Measurements from ENCODE around the gene LSM2. TPM values are rescaled to one million over a fixed set of nuclear protein-coding genes. Genes with fewer than 3 reads are reported as not detected.

The LSM2 gene
- total and polyA plus RNA-seq, 2 donors (not counting 1 experiment from before 2014, with no cell fraction given) = 52.4 to 57.4 TPM

DNA sequence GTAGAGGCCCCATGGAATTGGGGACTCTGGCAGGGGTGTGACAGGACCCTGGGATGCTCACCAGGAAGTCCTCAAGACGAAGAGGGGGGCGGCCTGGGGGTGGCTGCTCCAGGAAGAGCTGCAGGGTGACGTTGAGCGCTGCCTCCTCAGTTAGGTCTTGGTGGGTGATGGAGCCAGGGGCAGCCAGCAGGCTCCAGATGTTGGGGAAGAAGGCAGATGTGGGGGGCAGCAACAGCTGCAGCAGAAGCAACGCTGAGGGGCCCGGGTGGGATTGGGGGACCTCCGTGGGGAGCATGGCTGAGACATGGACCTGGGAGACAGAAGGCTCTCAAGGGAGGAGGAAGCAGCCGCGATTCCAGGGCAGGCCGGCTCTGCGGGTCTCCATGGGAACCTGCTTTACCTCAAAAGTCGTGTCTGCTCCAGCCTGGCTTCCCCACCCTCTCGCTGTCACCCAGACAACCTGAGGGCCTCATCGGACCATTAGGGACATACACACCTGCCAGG is 30.2 kb downstream of the LSM2 start:
- Histone ChIP-seq H3K27ac (ENCODE audit: low read length in 2 of 2) (peak overlapping the region; percentile 66 to 67), H3K4me3 (ENCODE audit: control extremely low read depth in 1 of 5, extremely low read depth in 1 of 5, insufficient read depth in 1 of 5, low read depth in 2 of 5, low read length in 4 of 5) (peak overlapping the region in 2 of 5 experiments; percentile 5 to 21), H3K27me3 (replicated peaks in 1 of 4; ENCODE audit: control extremely low read depth in 1 of 4, control insufficient read depth in 3 of 4, insufficient read depth in 4 of 4, low read length in 3 of 4) (no peaks in the 10 kb centered on the region), H3K4me1 (ENCODE audit: control insufficient read depth in 2 of 2, insufficient read depth in 2 of 2, low read length in 2 of 2) (peaks cover 15 to 30% of the 10 kb centered on the region in 2 donors), H3K9me3 (ENCODE audit: control extremely low read depth in 1 of 3, control insufficient read depth in 2 of 3, insufficient read depth in 1 of 3, low read length in 2 of 3) (no peaks in the 10 kb centered on the region), H3K9ac (ENCODE audit: low read length) (peak overlapping the region; percentile 43), H3K36me3 (replicated peaks in 1 of 2; ENCODE audit: control extremely low read depth in 1 of 2, control insufficient read depth in 1 of 2, extremely low read depth in 1 of 2, insufficient read depth in 2 of 2, low read length in 1 of 2) (peaks cover 0 to 36% of the 10 kb centered on the region in 2 experiments), H2AFZ (ENCODE audit: insufficient read depth, low read depth, low read length, poor library complexity, severe bottlenecking) (peak overlapping the region; percentile 65), H3K79me2 (ENCODE audit: control insufficient read depth, insufficient read depth, low read length) (no peaks in the 10 kb centered on the region), H4K20me1 (ENCODE audit: control insufficient read depth, insufficient read depth, low read length, poor library complexity, severe bottlenecking) (no peaks in the 10 kb centered on the region), H3K4me2 (replicated peaks; ENCODE audit: low read depth, low read length, poor library complexity, severe bottlenecking) (peak overlapping the region; percentile 72)
- intact Hi-C loops (cut with micrococcal nuclease) = loop anchor here (2.0 kb wide), 2 partner anchors 18 to 38 kb away; partner anchors contain the start of gene VARS1
- Mint-ChIP-seq H3K4me3 (peak overlapping the region; percentile 64), H3K27me3 (no peaks in the 10 kb centered on the region), H3K4me1 (peaks cover 23% of the 10 kb centered on the region), H3K27ac (peak overlapping the region; percentile 90), H3K9me3 (ENCODE audit: insufficient read depth) (no peaks in the 10 kb centered on the region)
- WGBS (ENCODE audit: insufficient coverage) = 31% methylated on average over 14 of the region's 14 CpGs
- TF ChIP-seq, protein P1, sequence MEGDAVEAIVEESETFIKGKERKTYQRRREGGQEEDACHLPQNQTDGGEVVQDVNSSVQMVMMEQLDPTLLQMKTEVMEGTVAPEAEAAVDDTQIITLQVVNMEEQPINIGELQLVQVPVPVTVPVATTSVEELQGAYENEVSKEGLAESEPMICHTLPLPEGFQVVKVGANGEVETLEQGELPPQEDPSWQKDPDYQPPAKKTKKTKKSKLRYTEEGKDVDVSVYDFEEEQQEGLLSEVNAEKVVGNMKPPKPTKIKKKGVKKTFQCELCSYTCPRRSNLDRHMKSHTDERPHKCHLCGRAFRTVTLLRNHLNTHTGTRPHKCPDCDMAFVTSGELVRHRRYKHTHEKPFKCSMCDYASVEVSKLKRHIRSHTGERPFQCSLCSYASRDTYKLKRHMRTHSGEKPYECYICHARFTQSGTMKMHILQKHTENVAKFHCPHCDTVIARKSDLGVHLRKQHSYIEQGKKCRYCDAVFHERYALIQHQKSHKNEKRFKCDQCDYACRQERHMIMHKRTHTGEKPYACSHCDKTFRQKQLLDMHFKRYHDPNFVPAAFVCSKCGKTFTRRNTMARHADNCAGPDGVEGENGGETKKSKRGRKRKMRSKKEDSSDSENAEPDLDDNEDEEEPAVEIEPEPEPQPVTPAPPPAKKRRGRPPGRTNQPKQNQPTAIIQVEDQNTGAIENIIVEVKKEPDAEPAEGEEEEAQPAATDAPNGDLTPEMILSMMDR (IDR thresholded peaks at IDR 0.05) = no peak
- no peak for TF ChIP-seq EZH2 (IDR thresholded peaks at IDR 0.05; ENCODE audit: borderline replicate concordance, insufficient read depth, low read depth, low read length, poor library complexity, severe bottlenecking)
- POLR2A ChIA-PET = interaction anchor here (0.6 kb wide), 1 partner anchor 38 kb away, joined by 5 read pairs; no protein-coding TSS in a partner anchor
- DNase-seq (no peak), ATAC-seq (ENCODE audit: low read depth) (no peak)
- CTCF ChIA-PET = interaction anchor here (1.6 kb wide), 1 partner anchor 19 kb away, joined by 4 read pairs; the partner anchor contains the start of gene VARS1
